GM18498 (cell line): ENCODE data around the gene OR9Q1.
"Not testable (repeated sequence)": the region's sequence is repeated elsewhere in the genome, so short reads cannot be mapped to it uniquely, and the experiment has no call there.

Source experiments
- ATAC-seq: cut with Tn5 transposase; IDR thresholded peaks from one replicate; pipeline ENCODE4 v1.9.1; 2021; ENCODE audit warnings: mild to moderate bottlenecking, moderate library complexity; ENCODE audit not compliant: unreplicated experiment

Gene OR9Q1

GRCh38 chr11:58127350-58127749 lies 103.7 kb downstream of the OR9Q1 start:
- no peak for ATAC-seq

- no peak for ATAC-seq
Measured at GRCh38 chr11:58133309-58134076, 109.8 kb downstream of the OR9Q1 start.

- ATAC-seq: no peak
Measured at GRCh38 chr11:58134151-58134550, 110.5 kb downstream of the OR9Q1 start.

DNA sequence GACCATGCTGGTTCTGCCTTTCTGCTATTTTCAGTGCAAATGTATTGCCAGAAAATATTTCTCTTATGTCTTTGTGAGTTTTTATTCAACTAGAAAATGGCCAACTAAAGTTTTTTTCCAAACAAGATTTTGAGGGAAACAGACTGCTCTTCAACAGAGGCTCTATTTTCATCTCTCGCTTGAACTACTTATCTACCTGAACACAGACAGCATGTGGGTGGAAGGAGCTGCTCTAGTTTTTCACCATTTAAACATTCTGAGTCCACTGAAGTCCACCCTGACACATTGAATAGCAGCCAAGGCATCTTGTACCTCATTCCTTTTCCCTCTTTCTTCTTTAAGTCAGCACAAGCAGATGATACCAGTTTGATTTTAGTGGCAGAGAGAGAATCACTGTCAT lies 111.5 kb downstream of the OR9Q1 start:
- ATAC-seq: no peak

- ATAC-seq: no peak
Measured at GRCh38 chr11:58142761-58143160, 119.1 kb downstream of the OR9Q1 start.

DNA sequence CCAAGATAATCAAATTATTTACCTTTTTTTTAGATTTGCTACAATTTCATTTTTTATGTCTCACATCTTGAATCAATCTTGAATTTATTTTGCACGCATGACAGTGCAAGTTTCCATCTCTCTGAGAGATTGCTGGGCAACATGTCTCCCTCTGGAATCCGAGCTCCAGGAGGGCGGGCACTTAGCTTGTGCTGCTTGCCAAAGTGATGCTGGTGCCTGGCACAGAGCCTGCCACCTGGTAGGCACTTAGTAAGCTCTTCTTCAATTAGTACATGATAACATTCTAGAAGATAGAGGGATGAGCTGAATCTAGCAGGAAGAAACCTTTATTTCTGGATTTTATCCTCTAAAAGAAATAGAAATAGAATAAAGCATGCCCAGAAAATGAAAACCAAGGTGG lies 129.1 kb downstream of the OR9Q1 start:
- ATAC-seq: no peak

DNA sequence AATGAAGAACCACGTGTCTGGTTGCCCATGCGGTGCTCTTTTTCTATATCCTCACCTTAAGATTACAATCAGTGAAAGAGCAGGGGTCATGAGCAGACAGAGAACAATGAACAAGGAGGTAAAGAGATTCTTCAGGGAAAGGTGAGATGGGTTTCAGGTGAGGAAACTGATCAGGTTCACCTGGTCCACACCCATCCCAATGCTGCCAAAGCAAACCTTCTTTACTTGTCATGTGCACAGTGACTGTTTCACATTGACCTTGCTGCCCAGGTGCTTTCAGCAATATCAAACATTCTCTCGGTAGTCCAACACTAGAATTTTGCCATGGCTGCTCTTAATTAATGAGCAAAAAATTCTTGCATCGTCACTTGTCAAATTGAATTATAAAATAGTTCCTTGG lies 140.7 kb downstream of the OR9Q1 start:
- ATAC-seq: no peak

DNA sequence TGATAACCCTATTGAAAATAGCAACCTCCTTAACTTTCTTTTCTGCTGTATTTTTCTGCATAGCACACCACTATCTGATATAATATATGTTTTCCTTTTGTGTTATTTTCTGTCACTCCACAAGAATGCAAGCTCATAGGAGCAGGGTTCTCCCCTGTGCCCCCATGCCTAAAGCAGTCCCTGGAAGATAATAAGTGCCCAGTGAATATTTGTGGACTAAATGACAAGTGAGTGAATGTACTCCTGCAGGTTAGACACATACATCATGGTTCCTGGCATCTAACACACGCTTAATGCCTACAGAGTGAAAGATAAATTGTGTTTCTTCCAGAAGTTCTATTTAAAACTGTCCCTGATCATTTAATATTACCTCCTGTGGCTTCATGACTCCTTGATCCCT lies 141.3 kb downstream of the OR9Q1 start:
- ATAC-seq: no peak

- no peak for ATAC-seq
Measured at GRCh38 chr11:58165504-58166106, 141.9 kb downstream of the OR9Q1 start.

DNA sequence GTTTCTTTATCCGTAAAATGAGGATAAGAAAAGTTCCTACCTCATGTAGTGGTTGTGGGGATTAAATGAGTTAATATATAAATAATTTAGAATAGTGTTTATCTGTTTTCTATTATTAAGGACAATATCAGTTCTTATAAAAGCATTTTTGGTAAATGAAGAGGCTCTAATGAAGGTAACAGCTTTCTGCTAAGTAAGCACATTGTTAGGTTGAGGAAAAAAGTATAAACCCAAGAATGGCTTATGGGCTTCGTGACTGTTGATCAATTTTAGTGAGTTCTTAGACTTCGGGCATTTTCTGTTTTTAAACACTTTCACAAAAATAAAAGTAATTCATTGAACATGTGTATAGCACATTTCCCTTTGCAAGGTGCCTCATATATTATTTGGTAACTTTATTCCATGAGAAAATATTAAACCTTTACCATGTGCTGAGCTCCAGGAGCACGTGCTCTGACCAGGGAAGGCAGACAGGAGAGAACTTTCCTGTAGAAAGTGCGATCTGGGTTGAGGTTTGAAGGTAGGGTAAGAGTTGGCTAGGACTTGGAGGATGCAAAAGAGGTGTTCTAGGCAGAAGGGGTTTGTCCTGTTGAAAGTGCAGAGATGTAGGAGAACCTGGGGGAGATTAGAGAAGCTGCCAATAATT lies 153.9 kb downstream of the OR9Q1 start:
- no peak for ATAC-seq

DNA sequence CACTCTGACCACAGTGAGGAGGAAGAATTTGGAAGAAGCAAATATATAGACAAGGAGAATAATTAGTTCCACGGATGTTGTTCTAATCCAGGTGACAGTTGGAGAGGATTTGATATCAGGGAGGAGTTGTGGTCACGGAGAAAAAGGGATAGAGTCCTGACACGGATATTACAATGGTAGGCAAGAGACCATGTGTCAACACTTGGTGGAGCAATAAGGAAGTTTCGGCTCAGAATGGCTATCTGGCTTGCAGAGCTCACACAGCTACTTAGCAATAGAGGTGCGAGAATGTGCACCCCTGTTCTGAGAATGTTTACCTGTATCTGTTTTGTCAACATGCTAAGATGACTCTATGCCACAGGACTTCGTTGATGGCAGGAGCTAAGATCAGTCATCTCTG lies 154.8 kb downstream of the OR9Q1 start:
- no peak for ATAC-seq

DNA sequence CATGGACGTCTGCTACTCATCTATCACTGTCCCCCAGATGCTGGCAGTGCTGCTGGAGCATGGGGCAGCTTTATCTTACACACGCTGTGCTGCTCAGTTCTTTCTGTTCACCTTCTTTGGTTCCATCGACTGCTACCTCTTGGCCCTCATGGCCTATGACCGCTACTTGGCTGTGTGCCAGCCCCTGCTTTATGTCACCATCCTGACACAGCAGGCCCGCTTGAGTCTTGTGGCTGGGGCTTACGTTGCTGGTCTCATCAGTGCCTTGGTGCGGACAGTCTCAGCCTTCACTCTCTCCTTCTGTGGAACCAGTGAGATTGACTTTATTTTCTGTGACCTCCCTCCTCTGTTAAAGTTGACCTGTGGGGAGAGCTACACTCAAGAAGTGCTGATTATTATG lies 156.0 kb downstream of the OR9Q1 start:
- no peak for ATAC-seq

DNA sequence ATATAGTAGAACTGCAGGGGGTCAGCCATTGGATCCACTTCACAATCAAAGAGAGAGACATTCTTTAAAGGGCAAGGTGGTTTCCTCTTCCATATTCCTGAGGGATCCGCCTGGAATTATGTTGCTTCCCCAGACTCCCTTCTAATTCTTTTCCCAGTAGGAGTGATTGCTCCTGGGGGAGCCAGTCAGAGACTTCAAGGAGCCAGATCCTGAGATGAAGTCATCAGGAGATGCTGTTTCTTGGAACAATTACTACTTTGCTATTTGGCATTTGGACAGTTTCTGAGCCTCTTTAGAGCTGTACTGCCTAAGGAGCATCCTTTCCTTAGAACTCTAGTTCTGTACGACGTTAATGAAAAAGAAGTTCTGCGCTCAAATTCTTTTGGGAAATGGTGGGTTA lies 163.3 kb downstream of the OR9Q1 start:
- no peak for ATAC-seq

GRCh38 chr11:58188770-58189169 lies 165.1 kb downstream of the OR9Q1 start, which contains the start of gene OR9Q2:
Gene OR9Q2 (plus strand): TSS chr11:58189070. CDS start chr11:58190491, 1,421 bp downstream.
- ATAC-seq: no peak

DNA sequence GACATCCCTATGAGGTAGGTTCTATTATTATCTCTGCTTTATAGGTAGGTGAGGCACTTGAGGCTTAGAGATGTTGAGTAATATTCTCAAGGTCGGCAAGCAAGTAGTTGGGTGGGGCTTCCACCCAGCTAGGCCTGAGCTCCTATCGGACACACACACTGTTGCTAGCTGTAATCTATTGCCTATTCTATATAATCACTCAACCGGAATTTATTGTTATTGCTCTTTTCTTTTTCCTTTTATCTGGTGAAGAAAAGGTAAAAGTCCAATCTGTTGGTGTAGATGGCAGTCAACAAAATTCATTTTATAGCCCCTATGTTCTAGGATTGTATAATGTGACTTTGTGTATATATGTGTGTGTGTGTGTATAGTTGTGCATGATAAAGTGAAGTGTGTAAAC lies 168.5 kb downstream of the OR9Q1 start:
- no peak for ATAC-seq

DNA sequence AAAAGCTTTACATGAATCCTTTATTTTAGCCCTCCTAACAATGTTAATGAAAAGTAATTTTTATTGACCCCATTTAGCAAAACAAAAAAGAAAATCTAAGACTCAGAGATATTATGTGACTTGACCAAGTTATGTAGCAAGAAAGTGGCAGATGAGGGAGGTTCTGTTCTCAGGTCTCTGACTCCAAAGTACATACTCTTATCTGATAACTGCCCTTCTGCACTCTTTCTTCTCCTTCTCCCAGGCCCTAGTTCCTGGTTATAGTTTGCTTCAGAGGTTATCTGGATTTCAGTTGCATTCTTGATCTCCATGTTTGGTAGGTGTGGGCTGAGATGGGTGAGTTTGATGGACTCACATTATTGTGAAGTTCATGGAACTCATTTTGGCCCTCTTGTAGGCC lies 169.7 kb downstream of the OR9Q1 start:
- no peak for ATAC-seq

GRCh38 chr11:58195939-58196338 lies 172.3 kb downstream of the OR9Q1 start:
- no peak for ATAC-seq

DNA sequence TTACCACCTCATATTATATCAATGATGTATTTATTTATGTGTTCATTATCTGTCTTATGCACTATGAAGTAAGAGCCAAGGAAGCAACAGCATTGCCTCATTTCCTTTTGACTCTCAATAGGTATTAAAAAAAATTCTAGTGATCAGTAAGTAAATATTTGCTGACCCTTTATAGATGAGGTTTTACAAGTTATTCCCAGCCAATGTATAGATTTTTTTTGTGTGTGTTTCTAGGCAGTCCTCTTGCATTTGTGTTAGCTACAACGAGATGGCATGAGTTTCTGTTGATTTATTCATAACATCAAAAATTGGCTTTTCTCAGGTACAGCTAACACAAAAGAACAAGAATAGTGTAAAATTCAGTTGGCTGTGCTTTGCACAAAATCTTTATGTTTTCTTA lies 175.6 kb downstream of the OR9Q1 start:
- ATAC-seq: no peak

GRCh38 chr11:58204042-58204441 lies 180.4 kb downstream of the OR9Q1 start, which contains the start of gene OR1S2:
Gene OR1S2 (minus strand): TSS chr11:58204142. CDS start chr11:58204142, 0 bp downstream.
- ATAC-seq: no peak

GRCh38 chr11:58212420-58212819 lies 188.7 kb downstream of the OR9Q1 start, which contains the start of gene OR1S1:
Gene OR1S1 (plus strand): TSS chr11:58212720.
- ATAC-seq: not testable (repeated sequence)

GRCh38 chr11:58216476-58216875 lies 192.8 kb downstream of the OR9Q1 start:
- ATAC-seq: no peak

DNA sequence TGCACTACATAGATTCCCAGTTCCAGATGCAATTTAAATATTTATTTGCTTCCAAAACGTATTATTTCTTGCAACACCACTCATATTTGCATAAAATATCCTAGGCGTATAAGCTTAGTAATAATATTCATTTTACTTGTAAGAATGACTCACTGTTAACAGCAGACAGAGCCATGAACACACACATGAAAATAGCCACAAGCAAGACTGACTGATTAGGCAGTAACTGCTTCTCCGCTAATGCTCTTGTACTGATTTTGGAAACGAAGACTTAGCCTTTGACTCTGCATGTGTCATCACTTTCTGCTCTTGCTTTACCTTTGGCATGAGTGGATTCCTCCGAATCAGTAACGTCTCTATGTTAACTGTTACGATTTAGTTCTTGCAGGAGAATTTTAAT lies 199.0 kb downstream of the OR9Q1 start:
- no peak for ATAC-seq
